Measurements from ENCODE around the gene SLCO4A1. TPM values are rescaled to one million over a fixed set of nuclear protein-coding genes. Genes with fewer than 3 reads are reported as not detected.
A peak's percentile ranks its signal among the peaks of the same experiment; 100 is the strongest.

Gene SLCO4A1
- total RNA-seq (25.8 and 26.7 TPM in 2 replicates), polyA plus RNA-seq (87.3 and 99.0 TPM in 2 replicates)

DNA sequence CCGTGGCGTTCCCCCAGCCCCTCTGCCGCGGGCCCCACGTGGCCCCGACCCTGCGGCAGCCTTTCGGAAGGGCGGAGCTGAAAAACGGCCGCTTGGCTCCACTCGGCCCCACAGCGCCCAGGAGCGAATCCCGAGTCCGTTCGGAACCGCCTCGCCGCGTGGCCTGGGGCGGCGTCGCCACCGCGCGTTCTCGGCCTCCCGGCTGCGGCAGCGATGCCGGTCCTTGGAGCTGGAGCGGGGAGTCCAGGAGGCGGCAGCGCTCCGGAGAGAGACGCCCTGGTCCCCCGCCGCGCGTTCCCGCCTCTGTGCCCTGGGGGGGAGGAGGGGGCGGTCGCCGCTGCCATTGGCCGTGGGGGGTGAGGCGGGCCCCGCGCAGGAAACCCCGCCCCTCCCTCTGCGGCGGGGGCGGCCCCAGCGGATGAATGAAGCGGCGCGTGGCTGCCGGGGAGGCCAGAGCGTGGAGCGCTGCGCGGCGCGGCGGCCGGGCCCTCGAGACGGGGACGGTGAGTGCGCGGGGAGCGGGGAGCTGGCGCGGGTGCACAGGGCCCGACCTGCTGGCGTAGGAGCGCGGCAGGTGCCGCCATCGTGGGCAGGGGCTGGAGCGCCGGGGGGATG, at the start of gene SLCO4A1:
SLCO4A1 (plus strand) TSS at position 453 of the 615 bp plus-strand sequence. CDS start 13,952 bp downstream, outside the sequence.
- Histone ChIP-seq H3K79me2 (no peaks in the 10 kb centered on the region), H3K9me2 (replicated peaks; ENCODE audit: insufficient read depth) (no peaks in the 10 kb centered on the region), H3K36me3 (replicated peaks; ENCODE audit: insufficient read depth, low read depth) (no peaks in the 10 kb centered on the region), H3K9me3 (ENCODE audit: low read depth) (no peaks in the 10 kb centered on the region), H3K4me3 (peak within 1 kb of the TSS; percentile 31), H3K4me1 (ENCODE audit: insufficient read depth) (peaks cover 21% of the 10 kb centered on the region), H2AFZ (peak within 1 kb of the TSS; percentile 52), H3K4me2 (peak within 1 kb of the TSS; percentile 92), H3K27ac (peak within 1 kb of the TSS; percentile 3), H3K27me3 (peaks cover 33% of the 10 kb centered on the region), H4K20me1 (ENCODE audit: insufficient read depth, poor library complexity, severe bottlenecking) (no peaks in the 10 kb centered on the region)
- TF ChIP-seq EZH2phosphoT487 (IDR thresholded peaks at IDR 0.05; ENCODE audit: low read depth, severe bottlenecking, unreplicated experiment) = no peak
- DNase-seq (ENCODE audit: low spot score) = peak; percentile 75
- WGBS (ENCODE audit: low lambda C conversion rate, missing lambda C conversion rate) = 2% methylated on average over 58 of the region's 82 CpGs

DNA sequence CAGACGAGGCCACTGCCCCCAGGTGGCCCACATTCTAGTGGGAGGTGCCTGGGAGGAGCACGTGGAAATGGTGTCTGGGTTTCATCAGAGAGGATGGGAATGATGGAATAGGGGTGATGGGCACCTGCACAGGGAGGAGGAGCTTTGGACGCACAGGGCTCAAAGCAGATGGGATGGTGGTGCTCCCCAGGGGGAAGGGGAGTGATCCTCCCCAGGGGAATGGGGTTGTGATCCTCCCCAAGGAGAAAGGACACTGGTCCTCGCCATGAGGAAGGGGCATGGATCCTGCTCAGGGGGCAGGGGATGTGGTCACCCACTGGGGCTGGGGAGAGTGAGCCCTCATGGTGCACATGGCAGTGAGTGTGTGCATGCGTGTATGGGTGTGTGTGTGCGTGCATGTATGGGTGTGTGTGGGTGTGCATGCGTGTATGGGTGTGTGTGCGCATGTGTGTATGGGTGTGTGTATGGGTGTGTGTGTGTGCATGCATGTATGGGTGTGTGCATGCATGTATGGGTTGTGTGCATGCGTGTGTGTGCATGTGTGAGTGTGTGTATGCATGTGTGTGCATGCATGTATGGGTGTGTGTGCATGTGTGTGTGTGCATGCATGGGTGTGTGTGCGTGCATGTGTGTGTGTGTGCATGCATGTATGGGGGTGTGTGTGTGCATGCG, 49.7 kb upstream of the SLCO4A1 start:
- TF ChIP-seq EZH2 (IDR thresholded peaks at IDR 0.05; ENCODE audit: borderline replicate concordance) (no peak), CTCF (IDR thresholded peaks at IDR 0.05; ENCODE audit: poor library complexity) (no peak), EZH2phosphoT487 (IDR thresholded peaks at IDR 0.05; ENCODE audit: low read depth, severe bottlenecking, unreplicated experiment) (no peak)
- Histone ChIP-seq H3K27ac (no peak overlapping the region), H3K27me3 (peaks cover 4% of the 10 kb centered on the region), H3K9me3 (ENCODE audit: low read depth) (no peaks in the 10 kb centered on the region), H3K4me1 (ENCODE audit: insufficient read depth) (no peaks in the 10 kb centered on the region), H3K79me2 (no peaks in the 10 kb centered on the region), H2AFZ (no peak overlapping the region), H4K20me1 (ENCODE audit: insufficient read depth, poor library complexity, severe bottlenecking) (no peaks in the 10 kb centered on the region), H3K36me3 (replicated peaks; ENCODE audit: insufficient read depth, low read depth) (no peaks in the 10 kb centered on the region), H3K4me2 (no peak overlapping the region), H3K4me3 (no peak overlapping the region), H3K9me2 (replicated peaks; ENCODE audit: insufficient read depth) (no peaks in the 10 kb centered on the region)
- WGBS (ENCODE audit: low lambda C conversion rate, missing lambda C conversion rate) = 81% methylated on average over 11 of the region's 11 CpGs
- DNase-seq (ENCODE audit: low spot score) = no peak

GRCh38 chr20:62593616-62594015, 48.7 kb upstream of the SLCO4A1 start:
- Histone ChIP-seq H3K9me2 (replicated peaks; ENCODE audit: insufficient read depth) (no peaks in the 10 kb centered on the region), H3K36me3 (replicated peaks; ENCODE audit: insufficient read depth, low read depth) (no peaks in the 10 kb centered on the region), H3K4me3 (no peak overlapping the region), H3K4me1 (ENCODE audit: insufficient read depth) (no peaks in the 10 kb centered on the region), H3K27ac (no peak overlapping the region), H3K79me2 (no peaks in the 10 kb centered on the region), H2AFZ (no peak overlapping the region), H4K20me1 (ENCODE audit: insufficient read depth, poor library complexity, severe bottlenecking) (no peaks in the 10 kb centered on the region), H3K27me3 (peaks cover 4% of the 10 kb centered on the region), H3K4me2 (no peak overlapping the region), H3K9me3 (ENCODE audit: low read depth) (no peaks in the 10 kb centered on the region)
- no peak for TF ChIP-seq EZH2phosphoT487 (IDR thresholded peaks at IDR 0.05; ENCODE audit: low read depth, severe bottlenecking, unreplicated experiment)
- TF ChIP-seq CTCF (IDR thresholded peaks at IDR 0.05; ENCODE audit: poor library complexity) = no peak
- no peak for TF ChIP-seq EZH2 (IDR thresholded peaks at IDR 0.05; ENCODE audit: borderline replicate concordance)
- 88% methylated on average over 3 of the region's 3 CpGs for WGBS (ENCODE audit: low lambda C conversion rate, missing lambda C conversion rate)
- no peak for DNase-seq (ENCODE audit: low spot score)

DNA sequence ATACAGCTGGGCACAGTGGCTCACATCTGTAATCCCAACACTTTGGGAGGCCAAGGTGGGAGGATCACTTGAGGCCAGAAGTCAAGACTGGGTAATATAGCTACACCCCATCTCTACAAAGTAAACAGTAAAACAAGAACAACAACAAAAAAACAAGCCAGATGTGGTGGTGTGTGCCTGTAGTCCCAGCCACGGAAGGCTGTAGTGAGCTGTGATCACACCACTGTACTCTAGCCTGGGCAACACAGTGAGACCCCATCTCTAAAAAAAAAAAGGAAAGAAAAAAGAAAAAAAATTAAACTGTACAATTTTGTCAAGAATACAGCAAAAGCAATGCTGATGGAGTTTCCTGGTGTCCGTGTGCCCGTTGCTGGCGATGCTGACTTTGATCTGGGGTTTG, 47.2 kb upstream of the SLCO4A1 start:
- no peak for DNase-seq (ENCODE audit: low spot score)
- H3K36me3 ChIP-seq (replicated peaks; ENCODE audit: insufficient read depth, low read depth) = no peaks in the 10 kb centered on the region
- H4K20me1 ChIP-seq (ENCODE audit: insufficient read depth, poor library complexity, severe bottlenecking) = no peaks in the 10 kb centered on the region
- no peak for TF ChIP-seq EZH2 (IDR thresholded peaks at IDR 0.05; ENCODE audit: borderline replicate concordance)
- no peak for TF ChIP-seq CTCF (IDR thresholded peaks at IDR 0.05; ENCODE audit: poor library complexity)
- no peak for TF ChIP-seq EZH2phosphoT487 (IDR thresholded peaks at IDR 0.05; ENCODE audit: low read depth, severe bottlenecking, unreplicated experiment)
- WGBS (ENCODE audit: low lambda C conversion rate, missing lambda C conversion rate) = 79% methylated on average over 4 of the region's 4 CpGs
- H3K79me2 ChIP-seq = no peaks in the 10 kb centered on the region
- H3K9me3 ChIP-seq (ENCODE audit: low read depth) = no peaks in the 10 kb centered on the region
- peaks cover 4% of the 10 kb centered on the region for H3K27me3 ChIP-seq
- H3K4me2 ChIP-seq = no peak overlapping the region
- H3K27ac ChIP-seq = no peak overlapping the region
- H3K9me2 ChIP-seq (replicated peaks; ENCODE audit: insufficient read depth) = no peaks in the 10 kb centered on the region
- H2AFZ ChIP-seq = no peak overlapping the region
- H3K4me1 ChIP-seq (ENCODE audit: insufficient read depth) = no peaks in the 10 kb centered on the region
- no peak overlapping the region for H3K4me3 ChIP-seq
